ENCODE measurements around the gene SLC9A7.

SLC9A7 gene

DNA sequence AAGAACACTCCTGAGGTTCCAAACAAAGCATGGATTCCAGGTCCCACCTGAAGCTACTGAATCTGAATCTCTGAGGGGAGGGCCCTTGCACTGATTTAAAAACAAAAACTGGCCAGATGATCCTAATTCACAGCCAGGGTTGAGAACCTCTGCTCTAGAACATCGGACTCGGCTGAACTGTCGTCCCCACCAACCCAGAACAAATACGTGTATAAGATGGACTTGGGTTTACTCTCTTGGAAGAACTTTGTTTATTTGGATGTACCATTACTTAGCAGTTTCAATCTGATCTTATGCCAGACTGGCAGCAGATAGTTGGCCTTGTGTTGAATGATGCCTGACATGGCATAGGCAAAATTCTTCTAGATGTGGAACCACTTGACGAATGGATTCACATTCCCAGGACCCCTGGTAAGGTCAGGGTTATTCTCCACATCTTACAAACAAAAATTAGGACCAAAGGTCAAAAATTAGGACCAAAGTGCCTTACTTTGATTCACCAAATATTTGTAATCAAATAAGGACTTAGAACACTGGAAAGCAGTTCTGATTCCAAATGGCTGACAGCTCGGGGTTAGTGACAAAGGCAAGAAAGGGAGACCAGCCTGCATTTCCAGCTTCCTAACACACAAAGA, 156.3 kb downstream of the SLC9A7 start:
- DNase-seq (ENCODE audit: low spot score): no peak

DNA sequence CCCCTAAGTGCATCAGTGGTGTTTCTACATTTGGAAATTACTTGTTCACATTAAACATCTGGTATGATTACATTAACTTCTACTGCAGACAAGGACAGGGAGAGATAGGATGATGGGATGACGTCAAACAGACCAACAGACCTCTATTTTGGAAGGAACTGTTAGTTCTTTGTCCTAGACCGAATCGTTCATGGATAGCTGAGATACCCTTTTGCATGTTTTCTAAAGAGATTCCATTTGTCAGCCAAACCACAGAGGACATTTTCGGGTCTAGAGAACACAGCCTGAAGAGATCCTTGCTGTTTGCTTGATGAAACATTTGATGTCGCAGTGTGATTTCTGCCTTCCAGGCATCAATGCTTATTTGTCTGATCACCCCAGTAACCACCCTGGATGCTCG, 157.6 kb downstream of the SLC9A7 start:
- no peak for DNase-seq (ENCODE audit: low spot score)

DNA sequence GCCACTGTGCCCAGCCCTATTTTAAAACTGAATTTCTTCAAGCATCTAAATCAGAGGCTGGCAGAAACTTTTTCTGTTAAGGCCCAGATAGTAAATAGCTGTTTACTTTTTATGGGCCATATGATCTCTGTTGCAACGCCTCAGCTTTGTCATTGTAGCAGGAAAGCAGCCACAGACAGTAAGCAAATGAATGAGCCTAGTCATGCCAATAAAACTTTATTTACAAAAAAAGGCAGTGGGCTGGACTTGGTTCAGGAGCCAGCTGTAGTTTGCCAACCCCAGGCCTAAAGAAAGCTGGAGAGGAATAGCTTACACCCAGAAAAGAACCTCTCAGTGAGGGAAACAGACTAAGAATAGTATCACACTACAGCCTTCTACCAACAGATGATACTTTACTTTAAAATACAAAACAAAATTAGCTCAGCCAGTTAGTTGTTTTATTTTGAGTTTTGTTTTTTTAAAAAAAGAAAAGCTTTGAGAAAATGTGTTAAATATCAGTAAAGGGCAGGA, 159.8 kb downstream of the SLC9A7 start:
- DNase-seq (ENCODE audit: low spot score): no peak

DNA sequence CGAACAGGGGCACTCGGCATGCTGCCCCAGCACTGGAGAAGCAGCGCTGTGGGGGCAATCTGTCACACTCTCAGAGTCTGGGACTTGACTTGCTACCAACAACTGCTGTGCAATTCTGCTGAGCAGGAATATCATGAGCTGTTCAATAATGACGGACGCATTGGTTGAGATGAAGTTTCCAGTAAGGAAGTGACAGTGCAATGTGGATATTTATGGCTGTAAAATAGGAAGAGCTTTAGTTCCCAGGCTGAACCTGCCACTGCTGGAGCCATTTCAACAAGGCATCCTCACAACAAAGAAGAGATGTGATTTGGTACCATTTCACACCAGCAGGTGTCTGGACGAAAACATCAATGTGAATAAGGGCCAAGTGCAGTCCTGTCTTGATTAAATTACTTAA, 161.1 kb downstream of the SLC9A7 start:
- DNase-seq (ENCODE audit: low spot score): no peak

DNA sequence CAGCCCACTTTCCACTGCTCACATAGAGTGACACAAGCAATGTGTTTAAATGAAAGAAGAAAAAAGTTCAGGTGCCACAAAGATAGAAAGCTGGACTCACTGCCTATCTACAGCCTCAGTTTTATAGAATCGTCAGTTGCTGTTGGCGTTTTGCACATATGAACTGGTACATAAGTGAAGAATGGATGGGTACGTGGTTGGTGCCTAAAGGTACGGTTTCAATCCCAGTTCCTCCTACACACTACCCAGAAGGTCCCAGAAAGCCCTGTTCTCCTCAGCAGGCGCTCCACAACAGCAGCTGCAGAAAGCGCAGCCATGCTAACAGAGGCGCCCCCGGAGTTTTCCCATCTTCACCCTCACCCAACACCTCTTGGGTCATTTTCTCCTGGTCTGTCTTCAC, 161.7 kb downstream of the SLC9A7 start:
- no peak for DNase-seq (ENCODE audit: low spot score)

DNA sequence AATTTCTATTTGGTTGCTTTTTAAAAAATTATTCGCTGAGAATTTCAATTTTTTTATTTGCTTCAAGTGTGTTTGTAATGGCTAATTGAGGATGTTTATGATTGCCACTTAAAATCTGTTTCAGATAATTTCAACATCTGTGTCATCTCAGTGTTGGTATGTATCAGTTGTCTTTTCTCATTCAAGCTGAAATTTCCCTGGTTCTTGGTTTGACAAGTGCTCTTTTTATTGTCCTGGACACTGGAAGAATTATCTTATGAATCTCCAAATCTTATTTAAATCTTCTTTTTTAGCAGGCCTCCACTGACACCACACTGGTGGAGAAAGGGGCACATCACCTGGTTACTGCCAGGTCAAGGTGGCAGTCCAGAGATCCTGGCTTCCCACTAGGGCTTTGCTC, 163.8 kb downstream of the SLC9A7 start:
- no peak for DNase-seq (ENCODE audit: low spot score)

DNA sequence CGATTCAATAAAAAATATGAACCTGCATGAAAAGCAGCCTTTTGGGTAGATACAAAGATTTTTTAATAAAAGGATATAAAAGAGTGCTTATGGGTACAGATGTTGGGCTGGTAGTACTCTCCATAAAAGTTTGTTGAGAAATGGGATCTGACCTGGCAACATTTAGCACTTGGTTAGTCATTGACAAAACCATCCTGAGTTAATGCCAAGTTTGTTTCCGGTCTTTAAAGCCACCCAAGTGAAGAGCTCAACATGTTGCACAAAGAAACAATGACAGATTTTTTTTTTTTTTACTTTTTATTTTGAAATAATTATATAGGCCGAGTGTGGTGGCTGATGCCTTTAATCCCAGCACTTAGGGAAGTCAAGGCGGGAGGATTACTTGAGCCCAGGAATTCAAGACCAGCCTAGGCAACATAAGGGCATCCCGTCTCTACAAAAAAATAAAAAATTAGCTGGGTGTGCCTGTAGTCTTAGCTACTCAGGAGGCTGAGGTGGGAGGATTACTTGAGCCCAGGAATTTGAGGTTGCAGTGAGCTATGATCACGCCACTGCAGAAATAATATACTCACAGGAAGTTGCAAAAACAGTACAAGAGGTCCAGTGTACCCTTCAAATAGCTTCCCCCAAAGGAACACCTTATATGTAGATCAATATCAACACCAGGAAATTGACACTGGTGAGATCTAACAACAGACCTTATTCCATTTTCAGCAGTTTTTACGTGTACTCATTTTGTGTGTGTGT, 168.8 kb downstream of the SLC9A7 start:
- DNase-seq (ENCODE audit: low spot score): no peak

DNA sequence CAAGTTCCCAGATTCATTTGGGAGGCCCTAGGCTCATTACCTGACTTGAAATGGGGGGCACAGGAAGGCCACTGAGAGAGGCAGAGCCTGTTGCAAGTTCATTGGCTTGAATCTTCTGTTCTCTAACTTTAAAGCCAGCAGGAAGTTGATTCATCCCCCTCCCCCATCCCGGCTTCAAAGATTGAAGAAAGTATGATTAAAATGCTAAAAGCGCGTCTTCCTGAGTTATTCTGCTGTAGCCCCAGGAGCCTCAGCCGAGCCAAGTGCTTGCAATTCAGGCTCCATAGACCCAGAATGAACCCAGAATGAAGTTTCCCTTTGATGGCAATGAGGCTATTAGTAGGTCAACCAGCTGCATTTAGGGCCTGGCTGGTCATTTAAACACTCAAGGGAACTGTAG, 170.7 kb downstream of the SLC9A7 start:
- DNase-seq (ENCODE audit: low spot score): no peak

DNA sequence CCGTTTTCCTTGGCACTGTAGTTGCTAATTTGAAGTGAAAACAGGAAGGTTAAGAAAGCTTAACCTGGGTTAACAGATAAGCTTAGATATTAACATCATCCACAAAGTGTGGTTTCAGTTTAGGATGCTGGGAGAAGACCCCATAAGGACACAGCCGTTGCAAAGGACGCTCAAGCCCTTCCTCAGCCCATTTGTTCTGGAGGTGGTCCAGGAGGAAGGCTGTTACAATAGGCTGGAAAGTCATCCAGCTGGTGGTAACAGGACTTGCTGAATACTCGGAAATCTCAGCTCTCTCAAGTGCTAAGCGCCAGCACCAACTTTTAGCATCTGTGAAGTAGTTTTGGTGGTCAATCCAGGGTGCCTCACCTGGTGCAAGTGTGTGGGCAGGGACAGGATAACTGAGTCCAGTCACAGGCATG, 171.2 kb downstream of the SLC9A7 start:
- no peak for DNase-seq (ENCODE audit: low spot score)

DNA sequence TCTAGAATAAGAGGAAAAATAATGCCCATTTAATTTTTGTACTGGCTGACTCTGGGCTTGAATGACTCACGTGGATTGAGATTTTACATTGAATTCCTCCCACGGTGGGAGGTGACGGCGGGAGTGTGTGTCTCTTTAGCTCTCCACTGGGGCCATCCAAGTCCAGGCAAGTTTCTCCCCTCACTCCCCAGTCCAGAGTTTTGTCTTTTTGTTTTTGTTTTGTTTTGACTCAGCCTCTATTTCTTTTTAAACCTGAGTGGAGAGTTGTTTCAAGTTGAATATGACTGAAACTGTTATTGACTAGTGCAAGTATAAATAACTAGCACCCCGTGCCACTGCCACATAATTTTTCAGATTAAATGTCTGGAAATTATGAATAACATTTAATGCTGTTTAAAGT, 171.8 kb downstream of the SLC9A7 start:
- no peak for DNase-seq (ENCODE audit: low spot score)

DNA sequence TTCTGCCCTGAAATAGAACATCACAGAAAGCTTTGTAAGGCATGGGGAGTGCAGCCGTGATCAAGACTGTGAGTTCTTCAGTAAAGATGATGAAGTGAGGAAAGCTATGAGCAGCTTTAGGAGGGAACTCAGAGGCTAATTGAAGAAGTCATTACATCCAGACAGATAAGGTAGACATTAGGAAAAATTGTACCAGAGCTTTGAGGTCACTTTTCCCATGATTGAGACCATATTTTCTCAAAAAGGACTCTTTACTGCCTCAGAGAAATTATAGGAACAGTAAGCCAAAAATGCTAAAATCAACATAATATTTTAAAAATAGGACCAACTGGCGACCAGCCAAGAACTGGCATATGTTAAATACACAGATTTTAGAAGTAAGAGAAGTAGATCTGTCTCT, 174.2 kb downstream of the SLC9A7 start:
- DNase-seq (ENCODE audit: low spot score): no peak

DNA sequence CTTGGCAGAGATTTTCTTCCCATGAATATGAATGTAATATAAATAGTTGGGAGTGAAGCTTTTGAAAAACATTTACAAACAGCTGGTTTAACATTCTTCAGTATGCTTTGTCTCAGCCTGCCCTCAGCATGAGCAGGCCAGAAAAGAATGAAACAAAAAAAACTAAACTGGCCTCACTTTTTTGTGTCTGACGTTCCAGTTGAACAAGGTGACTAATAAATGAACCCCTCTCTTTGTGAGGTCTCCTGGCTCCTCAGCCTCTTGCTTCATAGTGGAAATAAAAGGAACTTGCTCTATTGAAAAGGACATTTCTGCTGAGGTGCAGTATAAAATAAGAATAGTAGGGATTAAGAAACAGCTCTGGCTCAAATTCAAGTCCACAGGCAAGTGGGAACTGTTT, 176.0 kb downstream of the SLC9A7 start:
- no peak for DNase-seq (ENCODE audit: low spot score)

DNA sequence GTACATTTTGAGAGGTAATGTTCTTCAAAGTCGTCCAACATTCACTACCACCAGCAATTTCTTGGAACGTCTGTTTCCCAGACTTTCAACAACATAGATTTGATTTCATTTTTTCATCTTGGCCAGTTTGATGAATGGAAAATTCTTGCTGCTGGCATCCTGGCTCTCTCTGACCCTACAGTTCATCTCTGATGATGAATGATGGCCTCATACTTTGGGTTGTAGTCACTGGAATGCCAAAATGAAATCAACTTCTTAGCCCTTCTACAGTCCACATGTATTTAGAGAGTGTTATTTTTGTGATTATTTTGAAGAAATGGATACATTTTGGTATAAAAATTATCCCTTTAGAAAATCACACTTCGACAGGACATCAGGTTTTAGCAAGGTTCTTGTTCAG, 176.6 kb downstream of the SLC9A7 start:
- DNase-seq (ENCODE audit: low spot score): no peak

DNA sequence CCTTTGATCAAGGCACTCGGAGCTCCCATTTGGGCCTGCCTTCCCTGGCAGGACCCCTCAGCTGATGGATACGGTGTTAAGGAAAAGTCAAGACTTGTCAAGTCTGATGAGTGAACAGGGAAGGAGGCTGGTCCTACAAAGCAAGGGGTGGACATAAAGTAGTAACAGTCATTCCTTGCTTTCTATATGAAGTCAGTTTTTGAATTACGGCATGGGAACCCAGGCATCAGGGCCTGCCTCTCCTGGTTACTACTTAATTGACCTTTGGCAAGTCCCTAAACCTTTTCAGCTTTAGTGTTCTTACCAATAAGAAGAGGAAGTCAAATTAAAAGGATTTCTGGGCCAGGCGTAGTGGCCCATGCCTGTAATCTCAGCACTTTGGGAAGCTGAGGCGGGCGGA, 178.3 kb downstream of the SLC9A7 start:
- DNase-seq (ENCODE audit: low spot score): no peak

DNA sequence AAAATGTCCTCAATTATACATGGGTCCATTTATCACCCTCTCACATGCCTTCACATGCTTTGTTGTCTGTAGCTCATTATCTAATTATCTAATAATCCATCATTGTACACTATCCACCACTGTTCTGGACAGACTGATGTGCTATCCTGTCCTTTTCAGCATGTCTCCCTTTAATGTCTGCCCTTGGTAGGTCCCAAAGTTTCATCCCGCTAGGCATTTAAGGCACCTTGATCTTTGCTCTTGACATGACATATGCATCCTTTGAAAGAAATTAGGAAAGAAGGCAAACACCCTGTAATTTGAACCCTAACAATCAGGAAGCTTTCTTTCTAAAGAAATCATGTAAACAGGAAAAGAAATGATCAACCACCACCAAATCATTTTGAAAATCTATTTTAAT, 179.7 kb downstream of the SLC9A7 start:
- DNase-seq (ENCODE audit: low spot score): no peak

DNA sequence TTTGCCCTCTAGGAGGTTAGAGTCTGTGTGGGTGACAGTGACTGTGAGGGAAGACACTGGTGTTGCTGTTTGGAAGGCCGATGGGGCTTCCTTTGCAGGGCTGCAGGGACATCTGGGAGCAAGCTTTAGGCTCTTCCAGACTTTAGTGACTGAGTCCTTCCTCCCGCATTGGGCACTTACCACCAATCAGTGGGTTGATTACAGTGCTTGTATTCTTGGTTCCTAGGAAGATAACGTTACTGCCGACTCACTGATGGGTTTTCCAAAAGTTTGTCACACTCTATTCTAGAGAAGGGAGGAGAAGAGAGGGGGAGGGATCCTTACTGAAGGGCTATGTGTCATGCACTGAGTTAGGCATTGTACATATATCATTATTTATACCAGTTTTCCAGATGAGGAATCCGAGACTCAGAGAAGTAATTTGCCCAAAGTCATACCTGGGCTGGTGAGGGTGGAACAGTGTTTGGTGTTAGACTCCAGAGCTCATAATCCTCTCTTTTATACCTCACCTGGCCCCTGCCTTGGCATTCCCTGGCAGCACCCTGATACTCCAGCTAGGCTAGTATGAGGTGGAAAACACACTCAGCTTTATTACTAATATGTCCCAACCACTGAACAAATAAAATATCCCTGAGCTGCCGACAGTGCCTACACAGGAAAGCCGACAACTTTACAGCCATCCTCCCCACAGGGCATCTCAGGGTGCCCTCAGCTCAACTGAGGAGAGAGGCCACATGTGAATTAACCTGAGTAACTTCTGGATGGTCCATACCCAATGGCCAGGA, 181.5 kb downstream of the SLC9A7 start:
- DNase-seq (ENCODE audit: low spot score): no peak

DNA sequence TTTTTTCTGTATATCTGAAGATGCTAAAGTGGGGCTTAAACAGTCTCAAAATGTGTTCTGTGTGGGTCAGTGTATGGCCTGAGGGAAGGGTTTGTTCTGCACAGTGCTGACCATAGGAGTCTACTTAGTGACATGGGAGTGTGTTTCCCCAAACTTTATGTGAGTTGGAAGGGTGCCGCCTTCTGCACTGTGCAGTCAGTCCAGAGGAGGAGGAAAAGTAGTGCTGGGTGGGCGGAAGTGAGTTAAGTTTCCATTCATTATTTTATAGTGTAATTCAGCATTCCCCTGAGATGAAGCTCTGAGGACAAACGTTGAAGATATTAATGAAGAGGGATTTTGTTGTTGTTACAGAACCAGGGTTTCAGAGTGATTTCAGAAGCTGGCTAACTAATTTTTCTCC, 182.5 kb downstream of the SLC9A7 start:
- no peak for DNase-seq (ENCODE audit: low spot score)

DNA sequence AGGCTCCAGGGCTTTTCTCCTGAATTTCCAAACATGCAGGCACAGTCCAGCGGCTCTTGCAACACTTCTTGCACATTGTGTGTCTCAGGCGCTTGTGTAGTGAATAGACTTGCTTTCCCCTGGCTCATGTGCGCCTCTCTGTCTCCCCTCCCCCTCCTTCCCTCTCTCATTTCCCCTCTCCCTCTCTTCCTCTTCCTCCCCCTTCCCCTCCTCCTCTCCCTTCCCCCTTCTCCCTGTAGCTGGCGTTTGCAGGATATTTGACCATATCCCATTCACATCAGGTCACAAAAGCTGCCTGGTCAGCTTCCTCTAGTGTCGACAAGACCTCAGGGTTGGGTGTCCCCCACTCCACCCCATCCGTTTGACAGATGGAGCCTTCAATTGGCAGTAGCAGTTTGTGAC, 182.9 kb downstream of the SLC9A7 start:
- no peak for DNase-seq (ENCODE audit: low spot score)

DNA sequence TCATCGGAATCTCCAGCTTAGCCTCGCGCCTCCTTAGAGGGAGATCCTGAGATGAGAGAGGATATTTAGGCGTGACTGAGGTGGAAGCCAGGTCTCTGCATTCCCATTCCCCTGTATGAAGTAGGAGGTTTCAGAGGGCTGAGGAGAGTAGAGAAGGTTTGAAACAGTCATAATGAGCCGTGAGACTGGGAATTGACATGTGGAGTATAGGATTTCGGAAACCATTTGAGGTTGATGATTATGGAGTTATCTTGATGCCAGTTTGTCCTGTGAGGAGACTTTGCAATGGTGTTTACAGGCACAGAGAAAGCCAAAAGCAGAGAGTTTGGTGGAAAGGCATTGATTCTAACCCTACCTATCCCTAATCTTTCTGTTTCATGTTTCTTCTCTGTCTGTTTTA, 183.3 kb downstream of the SLC9A7 start:
- DNase-seq (ENCODE audit: low spot score): no peak

DNA sequence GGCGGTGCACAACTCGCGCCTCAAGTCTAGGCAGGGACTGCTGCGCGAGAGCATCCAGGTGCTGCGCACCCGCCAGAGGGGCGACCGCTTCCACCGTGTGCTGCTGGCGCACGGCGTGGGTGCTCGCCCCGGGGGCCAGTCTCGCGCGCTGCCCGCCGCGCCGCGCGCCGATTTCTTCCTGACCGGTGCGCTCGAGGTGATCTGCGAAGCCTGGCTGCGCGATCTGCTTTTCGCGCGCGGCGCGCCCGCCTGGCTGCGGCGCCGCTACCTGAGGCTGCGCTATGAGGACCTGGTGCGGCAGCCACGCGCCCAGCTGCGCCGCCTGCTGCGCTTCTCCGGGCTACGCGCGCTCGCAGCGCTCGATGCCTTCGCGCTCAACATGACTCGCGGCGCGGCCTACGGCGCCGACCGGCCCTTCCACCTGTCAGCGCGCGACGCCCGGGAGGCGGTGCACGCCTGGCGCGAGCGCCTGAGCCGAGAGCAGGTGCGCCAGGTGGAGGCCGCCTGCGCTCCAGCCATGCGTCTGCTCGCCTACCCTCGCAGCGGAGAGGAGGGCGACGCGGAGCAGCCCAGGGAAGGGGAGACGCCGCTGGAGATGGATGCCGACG, 184.0 kb downstream of the SLC9A7 start:
- no peak for DNase-seq (ENCODE audit: low spot score)

DNA sequence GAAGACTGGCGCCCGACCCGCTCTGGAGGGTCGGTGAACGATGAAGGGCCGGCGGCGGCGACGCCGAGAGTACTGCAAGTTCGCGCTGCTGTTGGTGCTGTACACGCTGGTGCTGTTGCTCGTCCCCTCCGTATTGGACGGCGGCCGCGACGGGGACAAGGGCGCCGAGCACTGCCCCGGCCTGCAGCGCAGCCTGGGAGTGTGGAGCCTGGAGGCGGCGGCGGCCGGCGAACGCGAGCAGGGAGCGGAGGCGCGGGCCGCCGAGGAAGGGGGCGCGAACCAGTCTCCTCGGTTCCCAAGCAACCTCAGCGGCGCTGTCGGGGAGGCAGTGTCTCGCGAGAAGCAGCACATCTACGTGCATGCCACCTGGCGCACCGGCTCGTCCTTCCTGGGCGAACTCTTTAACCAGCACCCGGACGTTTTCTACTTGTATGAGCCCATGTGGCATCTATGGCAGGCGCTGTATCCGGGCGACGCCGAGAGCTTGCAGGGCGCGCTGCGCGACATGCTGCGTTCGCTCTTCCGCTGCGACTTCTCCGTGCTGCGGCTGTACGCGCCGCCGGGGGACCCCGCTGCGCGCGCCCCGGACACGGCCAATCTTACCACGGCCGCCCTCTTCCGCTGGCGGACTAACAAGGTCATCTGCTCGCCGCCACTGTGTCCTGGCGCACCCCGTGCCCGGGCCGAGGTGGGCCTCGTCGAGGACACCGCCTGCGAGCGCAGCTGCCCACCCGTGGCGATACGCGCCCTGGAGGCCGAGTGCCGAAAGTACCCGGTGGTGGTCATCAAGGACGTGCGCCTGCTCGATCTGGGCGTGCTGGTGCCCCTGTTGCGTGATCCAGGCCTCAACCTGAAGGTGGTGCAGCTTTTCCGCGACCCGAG, 184.8 kb downstream of the SLC9A7 start:
- DNase-seq (ENCODE audit: low spot score): no peak
